ENCODE results near the gene MACROH2A1. TPM values are rescaled to one million over a fixed set of nuclear protein-coding genes. Genes with fewer than 3 reads are reported as not detected.

MACROH2A1 gene
- total and polyA plus RNA-seq, 9 of the 15 experiments (the other 6 are each of a cell fraction or from before 2014, with no cell fraction given) = 44.9 to 289 (median 193) TPM

GRCh38 chr5:135315386-135315785, 83.6 kb downstream of the MACROH2A1 start:
- Histone ChIP-seq H3K4me1 (replicated peaks in 1 of 2; ENCODE audit: control insufficient read depth in 2 of 2, insufficient read depth in 2 of 2, low read length in 2 of 2) (peaks cover 3 to 13% of the 10 kb centered on the region in 2 experiments), H3K9ac (ENCODE audit: insufficient read depth in 1 of 2, low read depth in 2 of 2, low read length in 2 of 2) (no peak overlapping the region), H2AFZ (ENCODE audit: low read depth, low read length) (peak overlapping the region; percentile 56; the same call in 1 of the 2 replicates), H3K79me2 (ENCODE audit: control insufficient read depth, insufficient read depth, low read length) (no peaks in the 10 kb centered on the region), H3K4me3 (no peak overlapping the region), H4K20me1 (replicated peaks; ENCODE audit: control insufficient read depth, insufficient read depth, low read length) (no peaks in the 10 kb centered on the region; the same call in 1 of the 2 replicates), H3K4me2 (ENCODE audit: insufficient read depth, low read length) (no peak overlapping the region), H3K36me3 (ENCODE audit: control insufficient read depth, insufficient read depth, low read length) (no peaks in the 10 kb centered on the region), H3K9me1 (ENCODE audit: control insufficient read depth, insufficient read depth, low read length) (no peaks in the 10 kb centered on the region), H3K9me3 (replicated peaks; ENCODE audit: control insufficient read depth, insufficient read depth, low read depth, low read length) (no peaks in the 10 kb centered on the region), H3K27ac (ENCODE audit: extremely low read depth, low read depth, low read length) (no peak overlapping the region), H3K27me3 (ENCODE audit: control insufficient read depth in 2 of 2, insufficient read depth in 2 of 2, low read length in 2 of 2) (no peaks in the 10 kb centered on the region)
- ChIA-PET CTCF (ENCODE audit: low intra/inter-chr PET ratio) (no interaction called here), POLR2A (interaction anchor here (0.8 kb wide), 1 partner anchor 12 kb away, joined by 3 read pairs; no protein-coding TSS in a partner anchor)
- DNase-seq (ENCODE audit: extremely low read depth in 1 of 4, low spot score in 3 of 4) = peak in 1 of 4 experiments; percentile 27
- BruUV-seq (replicated peaks) = no TSS peak
- ATAC-seq = peak; percentile 42
- intact Hi-C loops (cut with micrococcal nuclease) (no loop called here), in situ Hi-C loops (cut with MboI) (no loop called here)
- FAIRE-seq = no peak
- 3% methylated on average over 2 of the region's 2 CpGs for WGBS (ENCODE audit: insufficient coverage, low coverage, missing lambda C conversion rate)
- TF ChIP-seq ZNF592 (IDR thresholded peaks at IDR 0.05) (no peak), CBX2 (IDR thresholded peaks at IDR 0.05; ENCODE audit: insufficient read depth, low read length, poor library complexity, severe bottlenecking) (no peak), SREBF1 (IDR thresholded peaks at IDR 0.05; ENCODE audit: borderline replicate concordance, low read depth, low read length) (no peak), ZNF212 (CRISPR knock-in tag; IDR thresholded peaks at IDR 0.05) (no peak), KLF16 (IDR thresholded peaks at IDR 0.05) (no peak), RAD51 (IDR thresholded peaks at IDR 0.05; ENCODE audit: borderline replicate concordance, low read depth) (peak; percentile 77), ZNF12 (CRISPR knock-in tag; IDR thresholded peaks at IDR 0.05) (no peak), USF1 (CRISPR knock-in tag; IDR thresholded peaks at IDR 0.05) (peak; percentile 84), SOX6 (IDR thresholded peaks at IDR 0.05) (no peak), MEIS2 (IDR thresholded peaks at IDR 0.05; ENCODE audit: partially characterized antibody) (no peak), MCM5 (IDR thresholded peaks at IDR 0.05; ENCODE audit: low read depth) (no peak), ZNF384 (IDR thresholded peaks at IDR 0.05; ENCODE audit: low read depth, low read length) (no peak), BRD9 (IDR thresholded peaks at IDR 0.05; ENCODE audit: low read depth, partially characterized antibody) (no peak), ZNF57 (CRISPR knock-in tag; IDR thresholded peaks at IDR 0.05) (no peak)

Measured in K562 (cell line).